HEK293 (cell line): Measurements from ENCODE around the gene DSCAML1.

Experiments used
- CTCF ChIA-PET: fragments of 350-600 bp; formaldehyde crosslinking; extraction: SDS; loops from one replicate; lab custom pipeline; 2021; ENCODE audit warnings: antibody characterized with exemption; lab: Yijun Ruan, JAX
- POLR2A ChIA-PET: fragments of 300-600 bp; formaldehyde crosslinking; extraction: SDS; loops from one replicate; lab custom pipeline; 2020; ENCODE audit warnings: antibody characterized with exemption, inconsistent platforms; lab: Yijun Ruan, JAX
- H3K27ac ChIP-seq: fragments of 200-500 bp; sonication (Bioruptor generic); 2 replicates; pipeline ENCODE4 v1.5.1; 2014; ENCODE audit warnings: low read depth, low read length, control low read depth, inconsistent platforms; ENCODE audit errors: extremely low read depth
- H3K36me3 ChIP-seq, 2 experiments: fragments of 200-500 bp in 1 of 2; sonication (Bioruptor generic) in 1 of 2; 1 replicate in 1 of 2; 2 replicates in 1 of 2; pipeline ENCODE4 v1.5.1; 2014 to 2017; ENCODE audit warnings: inconsistent platforms in 2 of 2, low read length in 2 of 2; ENCODE audit not compliant: control insufficient read depth in 2 of 2, insufficient read depth in 1 of 2
- H3K4me1 ChIP-seq: fragments of 200-500 bp; sonication (Bioruptor generic); 2 replicates; pipeline ENCODE4 v1.5.1; 2014; ENCODE audit warnings: mild to moderate bottlenecking, low read length, inconsistent platforms; ENCODE audit not compliant: control insufficient read depth, insufficient read depth
- H3K4me3 ChIP-seq: 2 replicates; pipeline ENCODE4 v1.5.1; 2011; ENCODE audit warnings: low read depth, mild to moderate bottlenecking, control low read depth, low read length, moderate library complexity
- H3K9me3 ChIP-seq: fragments of 200-500 bp; sonication (Bioruptor generic); 2 replicates; pipeline ENCODE4 v1.5.1; 2014; ENCODE audit warnings: low read depth, low read length, inconsistent platforms; ENCODE audit not compliant: control insufficient read depth, insufficient read depth
- AEBP2 ChIP-seq: fragments of 450-650 bp; formaldehyde crosslinking; IDR thresholded peaks from 2 replicates; pipeline ENCODE4 v1.5.1; 2016; ENCODE audit warnings: missing biosample characterization, missing genetic modification characterization, borderline replicate concordance
- KLF10 ChIP-seq: fragments of 450-650 bp; IDR thresholded peaks from 2 replicates; pipeline ENCODE4 v1.5.1; 2018; ENCODE audit warnings: missing biosample characterization, mild to moderate bottlenecking, missing genetic modification characterization
- KLF17 ChIP-seq: fragments of 450-650 bp; formaldehyde crosslinking; IDR thresholded peaks from 2 replicates; pipeline ENCODE4 v1.5.1; 2016; ENCODE audit warnings: missing biosample characterization, missing genetic modification characterization
- KLF7 ChIP-seq: fragments of 450-650 bp; formaldehyde crosslinking; IDR thresholded peaks from 2 replicates; pipeline ENCODE4 v1.5.1; 2016; ENCODE audit warnings: missing biosample characterization, missing genetic modification characterization, borderline replicate concordance
- MYNN ChIP-seq: fragments of 450-650 bp; formaldehyde crosslinking; IDR thresholded peaks from 2 replicates; pipeline ENCODE4 v1.5.1; 2016; ENCODE audit warnings: missing biosample characterization, missing genetic modification characterization, borderline replicate concordance
- MZF1 ChIP-seq: fragments of 450-650 bp; formaldehyde crosslinking; IDR thresholded peaks from 2 replicates; pipeline ENCODE4 v1.5.1; 2017; ENCODE audit warnings: missing biosample characterization, missing genetic modification characterization, borderline replicate concordance
- REST ChIP-seq: fragments of 450-650 bp; formaldehyde crosslinking; IDR thresholded peaks from 2 replicates; pipeline ENCODE4 v1.5.1; 2016; ENCODE audit warnings: missing biosample characterization, missing genetic modification characterization
- SP7 ChIP-seq: fragments of 450-650 bp; formaldehyde crosslinking; IDR thresholded peaks from 2 replicates; pipeline ENCODE4 v1.5.1; 2016; ENCODE audit warnings: missing biosample characterization, missing genetic modification characterization
- ZFP3 ChIP-seq: fragments of 450-650 bp; formaldehyde crosslinking; IDR thresholded peaks from 2 replicates; pipeline ENCODE4 v1.5.1; 2016; ENCODE audit warnings: low read depth, missing biosample characterization, missing genetic modification characterization
- ZNF140 ChIP-seq: fragments of 450-650 bp; formaldehyde crosslinking; IDR thresholded peaks from 2 replicates; pipeline ENCODE4 v1.5.1; 2016; ENCODE audit warnings: missing biosample characterization, missing genetic modification characterization
- ZNF18 ChIP-seq: fragments of 450-650 bp; formaldehyde crosslinking; IDR thresholded peaks from 2 replicates; pipeline ENCODE4 v1.5.1; 2016; ENCODE audit warnings: missing biosample characterization, missing genetic modification characterization
- ZNF214 ChIP-seq: fragments of 450-650 bp; formaldehyde crosslinking; IDR thresholded peaks from 2 replicates; pipeline ENCODE4 v1.5.1; 2017; ENCODE audit warnings: missing biosample characterization, mild to moderate bottlenecking, missing genetic modification characterization, borderline replicate concordance
- ZNF248 ChIP-seq: fragments of 450-650 bp; formaldehyde crosslinking; IDR thresholded peaks from 2 replicates; pipeline ENCODE4 v1.5.1; 2017; ENCODE audit warnings: missing biosample characterization, missing genetic modification characterization
- ZNF341 ChIP-seq: fragments of 450-650 bp; formaldehyde crosslinking; IDR thresholded peaks from 2 replicates; pipeline ENCODE4; 2016; ENCODE audit warnings: low read depth, missing biosample characterization, missing genetic modification characterization
- ZNF37A ChIP-seq: fragments of 450-650 bp; IDR thresholded peaks from 2 replicates; pipeline ENCODE4 v1.5.1; 2018; ENCODE audit warnings: missing biosample characterization, missing genetic modification characterization
- ZNF48 ChIP-seq: fragments of 450-650 bp; formaldehyde crosslinking; IDR thresholded peaks from 2 replicates; pipeline ENCODE4 v1.5.1; 2016; ENCODE audit warnings: missing biosample characterization, missing genetic modification characterization
- ZNF555 ChIP-seq: fragments of 450-650 bp; formaldehyde crosslinking; conservative IDR thresholded peaks from 2 replicates; pipeline ENCODE4 v1.5.1; 2017; ENCODE audit warnings: missing biosample characterization, mild to moderate bottlenecking, missing genetic modification characterization, inconsistent platforms
- ZNF623 ChIP-seq: fragments of 450-650 bp; formaldehyde crosslinking; IDR thresholded peaks from 2 replicates; pipeline ENCODE4 v1.5.1; 2016; ENCODE audit warnings: missing biosample characterization, missing genetic modification characterization
- ZNF660 ChIP-seq: fragments of 450-650 bp; IDR thresholded peaks from 2 replicates; pipeline ENCODE4 v1.5.1; 2018; ENCODE audit warnings: missing biosample characterization, mild to moderate bottlenecking, missing genetic modification characterization

DSCAML1 gene

GRCh38 chr11:117497206-117497951, 299.6 kb downstream of the DSCAML1 start:
- CTCF ChIA-PET: no interaction called here
- no peaks in the 10 kb centered on the region for H3K4me1 ChIP-seq
- no peak overlapping the region for H3K4me3 ChIP-seq
- H3K36me3 ChIP-seq: no peaks in the 10 kb centered on the region
- H3K9me3 ChIP-seq: no peaks in the 10 kb centered on the region
- POLR2A ChIA-PET: no interaction called here
- TF ChIP-seq ZNF18 (tag by site-specific recombination) (no peak), KLF10 (tag by site-specific recombination) (no peak), ZNF555 (tag by site-specific recombination) (no peak), KLF7 (no peak), ZNF140 (tag by site-specific recombination) (no peak), ZNF623 (no peak)
- TF ChIP-seq, all 188 proteins: peak for 0
- no peak overlapping the region for H3K27ac ChIP-seq

- TF ChIP-seq REST: no peak
- TF ChIP-seq ZNF48 (tag by site-specific recombination): no peak
- TF ChIP-seq ZNF37A (tag by site-specific recombination): no peak
- no peak for TF ChIP-seq ZNF341 (tag by site-specific recombination)
- TF ChIP-seq KLF17 (tag by site-specific recombination): no peak
- TF ChIP-seq ZFP3 (tag by site-specific recombination): no peak
- TF ChIP-seq ZNF140 (tag by site-specific recombination): no peak
- no peak for TF ChIP-seq MYNN (tag by site-specific recombination)
- TF ChIP-seq ZNF660: no peak
- no peak for TF ChIP-seq ZNF214 (tag by site-specific recombination)
- TF ChIP-seq ZNF248 (tag by site-specific recombination): no peak
- TF ChIP-seq SP7 (tag by site-specific recombination): no peak
- no peak for TF ChIP-seq MZF1 (tag by site-specific recombination)
- no peak for TF ChIP-seq AEBP2 (tag by site-specific recombination)
- no peak overlapping the region for H3K27ac ChIP-seq
- H3K4me3 ChIP-seq: no peak overlapping the region
- CTCF ChIA-PET: interaction anchor here (0.6 to 1.1 kb wide), 2 partner anchors 16 to 322 kb away, joined by 4 to 6 read pairs; no protein-coding TSS in a partner anchor
- no peaks in the 10 kb centered on the region for H3K4me1 ChIP-seq
- no peaks in the 10 kb centered on the region for H3K9me3 ChIP-seq
- H3K36me3 ChIP-seq: no peaks in the 10 kb centered on the region
- POLR2A ChIA-PET: no interaction called here
Measured at GRCh38 chr11:117495357-117495756, 301.7 kb downstream of the DSCAML1 start.
